ENCODE data around the gene MMP21.

Gene MMP21

GRCh38 chr10:125738206-125738605 is 37.4 kb downstream of the MMP21 start:
- Histone ChIP-seq H3K9me3 (ENCODE audit: control insufficient read depth, low read length) (no peaks in the 10 kb centered on the region), H3K27ac (no peak overlapping the region), H3K4me1 (no peaks in the 10 kb centered on the region), H3K36me3 (ENCODE audit: control insufficient read depth, insufficient read depth, low read length) (no peaks in the 10 kb centered on the region), H3K27me3 (ENCODE audit: control insufficient read depth, insufficient read depth, low read length) (no peaks in the 10 kb centered on the region), H2AFZ (no peak overlapping the region), H3K4me3 (ENCODE audit: low read depth, low read length) (no peak overlapping the region), H3K79me2 (no peaks in the 10 kb centered on the region), H3K9ac (no peak overlapping the region), H3K4me2 (ENCODE audit: low read length) (no peak overlapping the region)
- TF ChIP-seq CTCF (IDR thresholded peaks at IDR 0.05), result no peak

- Histone ChIP-seq H3K9me3 (ENCODE audit: control insufficient read depth, low read length) (no peaks in the 10 kb centered on the region), H2AFZ (no peak overlapping the region), H3K4me3 (ENCODE audit: low read depth, low read length) (no peak overlapping the region), H3K27ac (no peak overlapping the region), H3K4me1 (no peaks in the 10 kb centered on the region), H3K27me3 (ENCODE audit: control insufficient read depth, insufficient read depth, low read length) (no peaks in the 10 kb centered on the region), H3K9ac (no peak overlapping the region), H3K4me2 (ENCODE audit: low read length) (no peak overlapping the region), H3K79me2 (no peaks in the 10 kb centered on the region), H3K36me3 (ENCODE audit: control insufficient read depth, insufficient read depth, low read length) (no peaks in the 10 kb centered on the region)
- no peak for TF ChIP-seq CTCF (IDR thresholded peaks at IDR 0.05)
Measured at GRCh38 chr10:125734823-125735222, 40.8 kb downstream of the MMP21 start.

- H3K79me2 ChIP-seq, result no peaks in the 10 kb centered on the region
- TF ChIP-seq CTCF (IDR thresholded peaks at IDR 0.05), result no peak
- no peak overlapping the region for H3K9ac ChIP-seq
- no peaks in the 10 kb centered on the region for H3K36me3 ChIP-seq (ENCODE audit: control insufficient read depth, insufficient read depth, low read length)
- no peaks in the 10 kb centered on the region for H3K4me1 ChIP-seq
- no peak overlapping the region for H3K4me3 ChIP-seq (ENCODE audit: low read depth, low read length)
- no peaks in the 10 kb centered on the region for H3K9me3 ChIP-seq (ENCODE audit: control insufficient read depth, low read length)
- no peak overlapping the region for H2AFZ ChIP-seq
- no peaks in the 10 kb centered on the region for H3K27me3 ChIP-seq (ENCODE audit: control insufficient read depth, insufficient read depth, low read length)
- no peak overlapping the region for H3K4me2 ChIP-seq (ENCODE audit: low read length)
- H3K27ac ChIP-seq, result no peak overlapping the region
Measured at GRCh38 chr10:125734148-125734547, 41.5 kb downstream of the MMP21 start.

DNA sequence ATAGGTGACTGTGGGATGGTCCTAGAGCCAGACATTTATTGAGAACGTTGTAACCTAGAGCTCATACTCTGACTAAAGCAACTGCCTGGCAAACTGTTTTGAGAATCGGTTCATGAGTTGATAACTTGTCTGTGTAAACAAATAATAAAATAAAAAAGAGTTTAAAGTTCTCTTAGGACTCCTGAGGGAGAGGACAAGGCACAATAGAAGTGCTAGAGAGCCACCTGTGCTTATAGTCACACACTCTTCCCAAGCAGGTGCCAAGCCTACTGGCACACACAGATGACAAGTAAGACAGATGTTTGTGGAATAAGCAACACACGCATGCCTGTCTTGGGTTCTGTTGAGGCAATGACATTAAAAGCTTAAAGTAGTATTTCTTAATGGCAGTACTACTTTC is 48.2 kb downstream of the MMP21 start:
- H3K4me2 ChIP-seq (ENCODE audit: low read length), result no peak overlapping the region
- H3K9ac ChIP-seq, result no peak overlapping the region
- H3K9me3 ChIP-seq (ENCODE audit: control insufficient read depth, low read length), result no peaks in the 10 kb centered on the region
- H3K27me3 ChIP-seq (ENCODE audit: control insufficient read depth, insufficient read depth, low read length), result no peaks in the 10 kb centered on the region
- H3K4me3 ChIP-seq (ENCODE audit: low read depth, low read length), result no peak overlapping the region
- no peak overlapping the region for H2AFZ ChIP-seq
- TF ChIP-seq CTCF (IDR thresholded peaks at IDR 0.05), result no peak
- H3K36me3 ChIP-seq (ENCODE audit: control insufficient read depth, insufficient read depth, low read length), result no peaks in the 10 kb centered on the region
- no peaks in the 10 kb centered on the region for H3K4me1 ChIP-seq
- no peak overlapping the region for H3K27ac ChIP-seq
- no peaks in the 10 kb centered on the region for H3K79me2 ChIP-seq

- Histone ChIP-seq H3K27me3 (ENCODE audit: control insufficient read depth, insufficient read depth, low read length) (no peaks in the 10 kb centered on the region), H3K4me3 (ENCODE audit: low read depth, low read length) (no peak overlapping the region), H2AFZ (no peak overlapping the region), H3K9me3 (ENCODE audit: control insufficient read depth, low read length) (no peaks in the 10 kb centered on the region), H3K79me2 (no peaks in the 10 kb centered on the region), H3K4me2 (ENCODE audit: low read length) (no peak overlapping the region), H3K9ac (no peak overlapping the region), H3K36me3 (ENCODE audit: control insufficient read depth, insufficient read depth, low read length) (no peaks in the 10 kb centered on the region), H3K27ac (no peak overlapping the region), H3K4me1 (no peaks in the 10 kb centered on the region)
- no peak for TF ChIP-seq CTCF (IDR thresholded peaks at IDR 0.05)
Measured at GRCh38 chr10:125726914-125727313, 48.7 kb downstream of the MMP21 start.

All from parathyroid adenoma (tissue), 2 donors.